ENCODE results near the gene NUTM2F. TPM values are rescaled to one million over a fixed set of nuclear protein-coding genes. Genes with fewer than 3 reads are reported as not detected.
A peak's percentile ranks its signal among the peaks of the same experiment; 100 is the strongest.
"Not testable (repeated sequence)": the region's sequence is repeated elsewhere in the genome, so short reads cannot be mapped to it uniquely, and the experiment has no call there.

NUTM2F gene
- total and polyA plus RNA-seq, 4 donors: not detected

- H3K9me3 ChIP-seq (ENCODE audit: control insufficient read depth, insufficient read depth, low read length); H3K36me3 ChIP-seq (ENCODE audit: control insufficient read depth, insufficient read depth, low read length); H3K27ac ChIP-seq (ENCODE audit: low read depth, low read length); H3K4me3 ChIP-seq (ENCODE audit: low read depth, low read length); H3K27me3 ChIP-seq (ENCODE audit: control insufficient read depth, insufficient read depth, low read length); H3K4me1 ChIP-seq (ENCODE audit: control insufficient read depth, insufficient read depth, low read length); DNase-seq (ENCODE audit: low read depth in 4 of 6, low spot score in 6 of 6): not testable (repeated sequence)
- no CpG with 5 or more reads among the region's 5 CpGs for WGBS (ENCODE audit: insufficient coverage)
Observed at GRCh38 chr9:94316236-94316635, 12.2 kb downstream of the NUTM2F start.

- H3K4me1 ChIP-seq (ENCODE audit: control insufficient read depth, insufficient read depth, low read length); H3K36me3 ChIP-seq (ENCODE audit: control insufficient read depth, insufficient read depth, low read length); DNase-seq (ENCODE audit: low read depth in 4 of 6, low spot score in 6 of 6); H3K27ac ChIP-seq (ENCODE audit: low read depth, low read length); H3K4me3 ChIP-seq (ENCODE audit: low read depth, low read length); H3K9me3 ChIP-seq (ENCODE audit: control insufficient read depth, insufficient read depth, low read length); H3K27me3 ChIP-seq (ENCODE audit: control insufficient read depth, insufficient read depth, low read length): not testable (repeated sequence)
- WGBS (ENCODE audit: insufficient coverage): no CpG with 5 or more reads among the region's 15 CpGs
Observed at GRCh38 chr9:94315034-94315984, 13.1 kb downstream of the NUTM2F start.

- DNase-seq (ENCODE audit: low read depth in 4 of 6, low spot score in 6 of 6): no peak
- Histone ChIP-seq H3K27ac (ENCODE audit: low read depth, low read length) (no peak overlapping the region), H3K27me3 (ENCODE audit: control insufficient read depth, insufficient read depth, low read length) (no peaks in the 10 kb centered on the region), H3K36me3 (ENCODE audit: control insufficient read depth, insufficient read depth, low read length) (no peaks in the 10 kb centered on the region), H3K4me3 (ENCODE audit: low read depth, low read length) (no peak overlapping the region), H3K9me3 (ENCODE audit: control insufficient read depth, insufficient read depth, low read length) (no peaks in the 10 kb centered on the region), H3K4me1 (ENCODE audit: control insufficient read depth, insufficient read depth, low read length) (no peaks in the 10 kb centered on the region)
Observed at GRCh38 chr9:94303321-94303720, 25.1 kb downstream of the NUTM2F start.

- H3K27me3 ChIP-seq (ENCODE audit: control insufficient read depth, insufficient read depth, low read length): no peaks in the 10 kb centered on the region
- no peaks in the 10 kb centered on the region for H3K4me1 ChIP-seq (ENCODE audit: control insufficient read depth, insufficient read depth, low read length)
- H3K9me3 ChIP-seq (ENCODE audit: control insufficient read depth, insufficient read depth, low read length): no peaks in the 10 kb centered on the region
- WGBS (ENCODE audit: insufficient coverage): 82% methylated on average over 2 of the region's 4 CpGs
- H3K4me3 ChIP-seq (ENCODE audit: low read depth, low read length): no peak overlapping the region
- no peak for DNase-seq (ENCODE audit: low read depth in 4 of 6, low spot score in 6 of 6)
- H3K36me3 ChIP-seq (ENCODE audit: control insufficient read depth, insufficient read depth, low read length): no peaks in the 10 kb centered on the region
- H3K27ac ChIP-seq (ENCODE audit: low read depth, low read length): no peak overlapping the region
Observed at GRCh38 chr9:94302426-94302825, 26.0 kb downstream of the NUTM2F start.

GRCh38 chr9:94301583-94301982 is 26.9 kb downstream of the NUTM2F start:
- H3K9me3 ChIP-seq (ENCODE audit: control insufficient read depth, insufficient read depth, low read length): no peaks in the 10 kb centered on the region
- H3K4me3 ChIP-seq (ENCODE audit: low read depth, low read length): no peak overlapping the region
- WGBS (ENCODE audit: insufficient coverage): 84% methylated on average over 4 of the region's 5 CpGs
- no peaks in the 10 kb centered on the region for H3K4me1 ChIP-seq (ENCODE audit: control insufficient read depth, insufficient read depth, low read length)
- H3K27ac ChIP-seq (ENCODE audit: low read depth, low read length): no peak overlapping the region
- no peaks in the 10 kb centered on the region for H3K27me3 ChIP-seq (ENCODE audit: control insufficient read depth, insufficient read depth, low read length)
- no peak for DNase-seq (ENCODE audit: low read depth in 4 of 6, low spot score in 6 of 6)
- H3K36me3 ChIP-seq (ENCODE audit: control insufficient read depth, insufficient read depth, low read length): peaks cover 2% of the 10 kb centered on the region

GRCh38 chr9:94300470-94301301 is 27.8 kb downstream of the NUTM2F start:
- peaks cover 2% of the 10 kb centered on the region for H3K36me3 ChIP-seq (ENCODE audit: control insufficient read depth, insufficient read depth, low read length)
- WGBS (ENCODE audit: insufficient coverage): 96% methylated on average over 15 of the region's 20 CpGs

GRCh38 chr9:94298949-94299599 is 29.4 kb downstream of the NUTM2F start:
- no peak overlapping the region for H3K27ac ChIP-seq (ENCODE audit: low read depth, low read length)
- peak in 2 of 6 donors; percentile 6 to 82 for DNase-seq (ENCODE audit: low read depth in 4 of 6, low spot score in 6 of 6)
- no peaks in the 10 kb centered on the region for H3K4me1 ChIP-seq (ENCODE audit: control insufficient read depth, insufficient read depth, low read length)
- H3K9me3 ChIP-seq (ENCODE audit: control insufficient read depth, insufficient read depth, low read length): no peaks in the 10 kb centered on the region
- 82% methylated on average over 7 of the region's 9 CpGs for WGBS (ENCODE audit: insufficient coverage)
- no peaks in the 10 kb centered on the region for H3K27me3 ChIP-seq (ENCODE audit: control insufficient read depth, insufficient read depth, low read length)
- peaks cover 2% of the 10 kb centered on the region for H3K36me3 ChIP-seq (ENCODE audit: control insufficient read depth, insufficient read depth, low read length)
- no peak overlapping the region for H3K4me3 ChIP-seq (ENCODE audit: low read depth, low read length)

More at GRCh38 chr9:94300470-94301301, 27.8 kb downstream of the NUTM2F start:
- Histone ChIP-seq H3K4me1 (ENCODE audit: control insufficient read depth, insufficient read depth, low read length) (no peaks in the 10 kb centered on the region), H3K27ac (ENCODE audit: low read depth, low read length) (no peak overlapping the region), H3K27me3 (ENCODE audit: control insufficient read depth, insufficient read depth, low read length) (no peaks in the 10 kb centered on the region), H3K9me3 (ENCODE audit: control insufficient read depth, insufficient read depth, low read length) (no peaks in the 10 kb centered on the region), H3K4me3 (ENCODE audit: low read depth, low read length) (no peak overlapping the region)
- DNase-seq (ENCODE audit: low read depth in 4 of 6, low spot score in 6 of 6): no peak

GRCh38 chr9:94289691-94290090 is 38.8 kb downstream of the NUTM2F start:
- Histone ChIP-seq H3K27ac (ENCODE audit: low read depth, low read length) (no peak overlapping the region), H3K36me3 (ENCODE audit: control insufficient read depth, insufficient read depth, low read length) (peaks cover 6% of the 10 kb centered on the region), H3K9me3 (ENCODE audit: control insufficient read depth, insufficient read depth, low read length) (peaks cover 2% of the 10 kb centered on the region), H3K4me1 (ENCODE audit: control insufficient read depth, insufficient read depth, low read length) (no peaks in the 10 kb centered on the region), H3K27me3 (ENCODE audit: control insufficient read depth, insufficient read depth, low read length) (no peaks in the 10 kb centered on the region), H3K4me3 (ENCODE audit: low read depth, low read length) (no peak overlapping the region)
- 78% methylated on average over 1 of the region's 2 CpGs for WGBS (ENCODE audit: insufficient coverage)
- no peak for DNase-seq (ENCODE audit: low read depth in 4 of 6, low spot score in 6 of 6)

- Histone ChIP-seq H3K36me3 (ENCODE audit: control insufficient read depth, insufficient read depth, low read length) (peaks cover 6% of the 10 kb centered on the region), H3K4me1 (ENCODE audit: control insufficient read depth, insufficient read depth, low read length) (no peaks in the 10 kb centered on the region), H3K27me3 (ENCODE audit: control insufficient read depth, insufficient read depth, low read length) (no peaks in the 10 kb centered on the region), H3K4me3 (ENCODE audit: low read depth, low read length) (no peak overlapping the region), H3K9me3 (ENCODE audit: control insufficient read depth, insufficient read depth, low read length) (peaks cover 2% of the 10 kb centered on the region), H3K27ac (ENCODE audit: low read depth, low read length) (no peak overlapping the region)
- WGBS (ENCODE audit: insufficient coverage): 91% methylated on average over 7 of the region's 7 CpGs
- DNase-seq (ENCODE audit: low read depth in 4 of 6, low spot score in 6 of 6): no peak
Observed at GRCh38 chr9:94287877-94288513, 40.4 kb downstream of the NUTM2F start.

Measured in spinal cord (tissue), 10 donors.